Right lobe of liver (tissue), 6 donors: ENCODE measurements around the gene CD4. TPM values are rescaled to one million over a fixed set of nuclear protein-coding genes. Genes with fewer than 3 reads are reported as not detected.

Experiments used
- ATAC-seq, 4 donors: fragments of 200-7000 bp; cut with Tn5 transposase; one replicate each; pipeline ENCODE4 v1.9.1; 2020; ENCODE audit warnings: mild to moderate bottlenecking in 4 of 4, moderate library complexity in 4 of 4
- DNase-seq, 3 donors: peaks; one replicate each; pipeline ENCODE4 v3.0.0-alpha.2; 2020
- H3K27ac ChIP-seq, 3 donors: fragments of 200-600 bp; one replicate each; pipeline ENCODE4 v1.8.0; 2022
- H3K27me3 ChIP-seq, 2 donors: fragments of 200-600 bp; one replicate each; pipeline ENCODE4 v1.8.0; 2022
- H3K36me3 ChIP-seq, 4 donors: fragments of 200-600 bp; sonication (generic) in 1 of 4; one replicate each; pipeline versions ENCODE4 v1.5.1 to v1.8.0; 2017 to 2022; ENCODE audit warnings: control low read depth in 1 of 4
- H3K4me1 ChIP-seq, 4 donors: fragments of 200-600 bp; sonication (generic) in 1 of 4; one replicate each; pipeline versions ENCODE4 v1.5.1 to v1.8.0; 2017 to 2022; ENCODE audit warnings: control low read depth in 1 of 4
- H3K4me3 ChIP-seq, 3 donors: fragments of 200-600 bp; one replicate each; pipeline ENCODE4 v1.8.0; 2022
- H3K9me3 ChIP-seq, 4 donors: fragments of 200-600 bp; sonication (generic) in 1 of 4; one replicate each; pipeline versions ENCODE4 v1.5.1 to v1.8.0; 2017 to 2022; ENCODE audit warnings: control low read depth in 1 of 4
- POLR2A ChIP-seq: fragments of 450-650 bp; IDR thresholded peaks from one replicate; pipeline ENCODE4 v1.6.1; 2017; ENCODE audit warnings: antibody characterized with exemption, mild to moderate bottlenecking
- WGBS: methylation state at CpG from one replicate; pipeline ENCODE4 v1.1.6; 2018; ENCODE audit warnings: low coverage, low lambda C conversion rate; ENCODE audit not compliant: insufficient coverage; ENCODE audit errors: missing lambda C conversion rate; 5-methylcytosine and 5-hydroxymethylcytosine counted together
- intact Hi-C, 2 donors: fragments of 100-400 bp; cut with DNase I; formaldehyde crosslinking; loops; one replicate each; pipeline versions ENCODE4 v1.11.2 to v1.14.1; 2022
- total RNA-seq, 6 experiments: library from RNA; depleted of rRNA in 2 of 6; stranded (reverse); fragments of >200 nt in 2 of 6; fragmentation: NEBNext Ultra II Directional in 3 of 6; extraction: Animal tissue kit (Norgen Biotek cat#: 25700) in 3 of 6; gene quantifications; one replicate each; pipeline versions ENCODE4 v1.1.0 to v1.2.4, GENCODE V29; 2016 to 2023
- TF ChIP-seq, protein P1 (sequence below), 4 donors: fragments of 200-600 bp in 3 of 4; fragments of 450-650 bp in 1 of 4; IDR thresholded peaks; one replicate each; pipeline versions ENCODE4 v1.5.1 to v1.8.0; 2016 to 2022; ENCODE audit warnings: antibody characterized with exemption in 4 of 4, mild to moderate bottlenecking in 2 of 4
- donor health status: DM: no; HTN: yes; CAD: no.
- donor health status: DM: no; HTN: no; CAD: no.
- donor health status: DM: no; HTN: no; CAD: no.
- donor health status: DM: no; HTN: yes; CAD: no.
- donor health status: DM: no; HTN: yes; CAD: no.

CD4 gene
- total RNA-seq, 6 experiments from 2014 or later, result 10.0 to 41.6 (median 28.1) TPM

DNA sequence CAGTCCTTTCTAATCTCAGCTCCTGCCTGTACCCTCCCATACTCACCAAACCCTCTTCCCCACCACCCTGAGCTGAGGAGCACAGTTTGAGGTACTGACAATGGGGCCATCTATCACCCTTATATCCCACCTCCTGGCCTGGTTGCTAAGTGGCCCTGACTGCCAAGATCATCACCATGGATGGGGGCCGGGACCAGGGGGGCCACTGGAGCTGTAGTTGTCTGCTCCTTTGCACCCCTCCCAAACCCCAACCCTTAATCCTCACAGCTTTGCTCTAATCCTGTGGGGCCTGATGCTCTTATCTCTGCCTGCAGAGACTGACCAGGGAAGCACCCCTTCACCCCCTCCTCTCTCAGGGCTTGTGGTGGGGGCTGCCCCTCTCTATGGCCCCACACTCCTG, 51.0 kb downstream of the CD4 start:
- Histone ChIP-seq H3K4me3 (no peak overlapping the region), H3K9me3 (no peaks in the 10 kb centered on the region), H3K4me1 (no peaks in the 10 kb centered on the region), H3K27ac (no peak overlapping the region), H3K27me3 (no peaks in the 10 kb centered on the region), H3K36me3 (no peaks in the 10 kb centered on the region)
- DNase-seq, result no peak
- WGBS, result 50% methylated on average over 1 of the region's 1 CpG
- TF ChIP-seq POLR2A, result no peak
- TF ChIP-seq, protein P1, sequence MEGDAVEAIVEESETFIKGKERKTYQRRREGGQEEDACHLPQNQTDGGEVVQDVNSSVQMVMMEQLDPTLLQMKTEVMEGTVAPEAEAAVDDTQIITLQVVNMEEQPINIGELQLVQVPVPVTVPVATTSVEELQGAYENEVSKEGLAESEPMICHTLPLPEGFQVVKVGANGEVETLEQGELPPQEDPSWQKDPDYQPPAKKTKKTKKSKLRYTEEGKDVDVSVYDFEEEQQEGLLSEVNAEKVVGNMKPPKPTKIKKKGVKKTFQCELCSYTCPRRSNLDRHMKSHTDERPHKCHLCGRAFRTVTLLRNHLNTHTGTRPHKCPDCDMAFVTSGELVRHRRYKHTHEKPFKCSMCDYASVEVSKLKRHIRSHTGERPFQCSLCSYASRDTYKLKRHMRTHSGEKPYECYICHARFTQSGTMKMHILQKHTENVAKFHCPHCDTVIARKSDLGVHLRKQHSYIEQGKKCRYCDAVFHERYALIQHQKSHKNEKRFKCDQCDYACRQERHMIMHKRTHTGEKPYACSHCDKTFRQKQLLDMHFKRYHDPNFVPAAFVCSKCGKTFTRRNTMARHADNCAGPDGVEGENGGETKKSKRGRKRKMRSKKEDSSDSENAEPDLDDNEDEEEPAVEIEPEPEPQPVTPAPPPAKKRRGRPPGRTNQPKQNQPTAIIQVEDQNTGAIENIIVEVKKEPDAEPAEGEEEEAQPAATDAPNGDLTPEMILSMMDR (IDR thresholded peaks at IDR 0.05), result no peak
- no peak for ATAC-seq
- intact Hi-C loops, result no loop called here

DNA sequence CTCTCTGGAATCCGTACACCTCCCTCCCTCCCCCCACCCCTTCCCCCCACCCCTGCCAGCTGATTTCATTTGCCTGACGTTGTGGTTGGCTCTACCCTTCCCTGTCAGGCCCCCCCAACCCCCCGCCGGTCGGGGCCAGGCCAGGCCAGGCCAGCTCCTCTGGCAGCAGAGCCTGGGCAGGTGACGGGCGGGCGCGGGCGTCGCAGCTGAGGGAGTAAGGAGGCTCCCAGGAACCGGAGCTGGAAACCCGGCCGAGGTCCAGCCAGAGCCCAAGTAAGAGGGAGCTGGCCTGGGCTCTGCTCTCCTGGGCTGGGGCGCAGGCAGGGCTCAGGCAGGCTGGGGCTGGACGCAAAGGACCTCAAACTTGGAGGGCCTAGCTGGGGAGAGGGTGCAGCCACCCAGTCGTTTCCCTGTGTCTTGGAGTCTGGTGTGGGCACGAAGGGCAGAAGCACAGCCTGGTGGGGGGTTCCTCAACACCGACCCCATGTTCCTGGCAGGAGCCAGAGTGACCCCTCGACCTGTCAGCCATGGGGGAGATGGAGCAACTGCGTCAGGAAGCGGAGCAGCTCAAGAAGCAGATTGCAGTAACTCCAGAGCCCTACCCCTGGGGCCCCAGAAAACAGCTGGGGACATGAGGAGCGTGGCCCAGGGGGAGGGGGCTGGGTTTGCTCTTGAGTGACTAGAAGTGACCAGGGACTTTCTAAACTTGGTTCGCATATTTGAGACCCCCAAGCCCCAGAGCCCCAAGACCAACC, 51.6 kb downstream of the CD4 start, which contains the start of gene GNB3:
GNB3 (plus strand) TSS at position 165 of the 755 bp plus-strand sequence; CDS start at position 528, 363 bp downstream.
- Histone ChIP-seq H3K9me3 (no peaks in the 10 kb centered on the region), H3K27ac (no peak within 1 kb of the TSS), H3K36me3 (no peaks in the 10 kb centered on the region), H3K27me3 (no peaks in the 10 kb centered on the region), H3K4me1 (no peaks in the 10 kb centered on the region), H3K4me3 (no peak within 1 kb of the TSS)
- DNase-seq (no peak), ATAC-seq (no peak)
- intact Hi-C loops, result no loop called here
- WGBS, result 64% methylated on average over 9 of the region's 24 CpGs
- TF ChIP-seq, protein P1 (IDR thresholded peaks at IDR 0.05), result no peak
- TF ChIP-seq POLR2A, result no peak

DNA sequence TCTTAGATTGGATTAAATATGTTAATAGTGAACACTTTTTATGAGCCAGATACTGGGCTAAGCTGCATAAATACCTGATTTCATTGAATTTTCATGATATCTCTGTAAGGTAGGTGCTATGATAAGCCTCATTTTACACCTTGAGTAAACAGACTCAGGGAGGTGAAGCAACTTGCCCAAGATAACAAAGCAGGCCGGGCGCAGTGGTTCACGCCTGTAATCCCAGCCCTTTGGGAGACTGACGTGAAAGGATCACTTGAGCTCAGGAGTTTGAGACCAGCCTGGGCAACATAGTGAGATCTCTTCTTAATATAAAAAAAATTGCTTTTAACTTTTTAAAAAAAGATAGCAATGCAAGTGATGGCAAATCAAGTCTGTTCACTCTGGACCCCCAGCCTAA, 52.7 kb downstream of the CD4 start:
- no peak overlapping the region for H3K4me3 ChIP-seq
- TF ChIP-seq, protein P1 (IDR thresholded peaks at IDR 0.05), result no peak
- no peak for TF ChIP-seq POLR2A
- no peaks in the 10 kb centered on the region for H3K9me3 ChIP-seq
- no peak overlapping the region for H3K27ac ChIP-seq
- H3K27me3 ChIP-seq, result no peaks in the 10 kb centered on the region
- no peaks in the 10 kb centered on the region for H3K36me3 ChIP-seq
- 80% methylated on average over 4 of the region's 4 CpGs for WGBS
- H3K4me1 ChIP-seq, result no peaks in the 10 kb centered on the region
- DNase-seq, result no peak
- intact Hi-C loops, result no loop called here
- no peak for ATAC-seq

DNA sequence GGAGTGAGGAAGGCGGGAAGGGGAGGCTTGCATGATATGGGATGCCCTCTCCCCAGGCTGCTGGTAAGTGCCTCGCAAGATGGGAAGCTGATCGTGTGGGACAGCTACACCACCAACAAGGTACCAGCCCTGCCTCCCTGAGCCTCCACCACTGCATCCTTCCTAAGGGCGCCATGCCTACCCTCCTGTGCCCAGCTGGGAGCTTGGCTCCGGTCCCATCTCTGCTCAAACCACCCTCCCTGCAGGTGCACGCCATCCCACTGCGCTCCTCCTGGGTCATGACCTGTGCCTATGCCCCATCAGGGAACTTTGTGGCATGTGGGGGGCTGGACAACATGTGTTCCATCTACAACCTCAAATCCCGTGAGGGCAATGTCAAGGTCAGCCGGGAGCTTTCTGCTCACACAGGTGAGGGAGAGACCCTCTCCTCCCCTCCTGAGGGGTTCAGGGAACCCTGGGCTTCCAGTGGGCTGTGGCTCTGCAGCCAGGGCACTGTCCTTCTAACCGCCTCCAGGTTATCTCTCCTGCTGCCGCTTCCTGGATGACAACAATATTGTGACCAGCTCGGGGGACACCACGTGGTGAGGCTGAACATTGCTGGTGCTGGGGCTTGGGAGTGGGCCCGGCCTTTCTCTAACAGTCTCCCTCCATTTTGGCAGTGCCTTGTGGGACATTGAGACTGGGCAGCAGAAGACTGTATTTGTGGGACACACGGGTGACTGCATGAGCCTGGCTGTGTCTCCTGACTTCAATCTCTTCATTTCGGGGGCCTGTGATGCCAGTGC, 54.0 kb downstream of the CD4 start:
- H3K27me3 ChIP-seq, result no peaks in the 10 kb centered on the region
- no peaks in the 10 kb centered on the region for H3K36me3 ChIP-seq
- WGBS, result 28% methylated on average over 6 of the region's 16 CpGs
- H3K4me3 ChIP-seq, result no peak overlapping the region
- DNase-seq, result no peak
- H3K9me3 ChIP-seq, result no peaks in the 10 kb centered on the region
- intact Hi-C loops, result no loop called here
- TF ChIP-seq, protein P1 (IDR thresholded peaks at IDR 0.05), result no peak
- no peak for TF ChIP-seq POLR2A
- no peaks in the 10 kb centered on the region for H3K4me1 ChIP-seq
- no peak overlapping the region for H3K27ac ChIP-seq
- peak; percentile 43 to 67 (median 46) for ATAC-seq
